ENCODE measurements around the gene DLG2.

- TF ChIP-seq CTCF (IDR thresholded peaks at IDR 0.05; ENCODE audit: insufficient read depth, low read depth, low read length) = no peak
- no peak for TF ChIP-seq EZH2 (IDR thresholded peaks at IDR 0.05; ENCODE audit: insufficient read depth, low read length)
Observed at GRCh38 chr11:85394283-85394682, 232.9 kb downstream of the DLG2 start.
